HCT116 (cell line): ENCODE measurements around the gene PPP1CC. TPM values are rescaled to one million over a fixed set of nuclear protein-coding genes. Genes with fewer than 3 reads are reported as not detected.

Source experiments
- ATAC-seq: fragments of 200-7000 bp; cut with Tn5 transposase; 2 replicates; pipeline ENCODE4 v1.9.1; 2020; ENCODE audit warnings: mild to moderate bottlenecking, moderate library complexity
- BruUV-seq: library from RNA; stranded (reverse); fragments of 400-500 nt; replicated peaks from 2 replicates; lab custom pipeline; 2021; lab: Mats Ljungman, UMichigan
- CTCF ChIA-PET: fragments of 300-600 bp; sonication (Branson Sonifier 250); formaldehyde crosslinking; loops from one replicate; lab custom pipeline; 2021; ENCODE audit warnings: antibody characterized with exemption; lab: Charles Lee
- POLR2A ChIA-PET: fragments of 300-600, 350-600 bp; sonication (Branson Sonifier 250); formaldehyde crosslinking; loops from one replicate; lab custom pipeline; 2021; ENCODE audit warnings: antibody characterized with exemption; lab: Charles Lee
- RAD21 ChIA-PET, 2 experiments: fragments of 300-600 bp; sonication (Branson Sonifier 250); formaldehyde crosslinking; loops; one replicate each; lab custom pipeline; 2023; ENCODE audit warnings: low total read pairs in 2 of 2; ENCODE audit not compliant: uncharacterized antibody in 2 of 2, unreplicated experiment in 2 of 2, low non-redundant PET in 1 of 2; lab: Charles Lee
- DNase-seq: peaks from one replicate; pipeline ENCODE4 v3.0.0-alpha.2; 2010; ENCODE audit warnings: low read depth, low spot score
- H2AFZ ChIP-seq: fragments of 200-600 bp; shearing (Covaris generic), sonication (generic); 2 replicates; pipeline ENCODE4 v1.6.1; 2017; ENCODE audit warnings: low read depth, mixed run types, mixed read lengths, antibody characterized with exemption, low read length; ENCODE audit not compliant: poor library complexity, severe bottlenecking
- H3K27ac ChIP-seq: 2 replicates; pipeline ENCODE4 v1.5.1; 2012; ENCODE audit warnings: low read depth, low read length
- H3K27me3 ChIP-seq: fragments of 200-600 bp; sonication (generic); 2 replicates; pipeline ENCODE4 v1.6.1; 2016; ENCODE audit warnings: mixed run types, low read length, mixed read lengths; ENCODE audit not compliant: insufficient read depth
- H3K36me3 ChIP-seq, 2 experiments: fragments of 200-500 bp in 1 of 2; fragments of 200-600 bp in 1 of 2; sonication (Bioruptor generic) in 1 of 2; sonication (generic) in 1 of 2; 2 replicates each; pipeline versions ENCODE4 v1.5.1 to v1.6.1; 2014 to 2016; ENCODE audit warnings: low read length in 2 of 2, inconsistent platforms in 1 of 2, mixed read lengths in 1 of 2, mixed run types in 1 of 2; ENCODE audit not compliant: insufficient read depth in 2 of 2, control insufficient read depth in 1 of 2
- H3K4me1 ChIP-seq, 2 experiments: fragments of 200-600 bp in 1 of 2; sonication (generic) in 1 of 2; 2 replicates each; pipeline versions ENCODE4 v1.5.1 to v1.6.1; 2012 to 2017; ENCODE audit warnings: low read length in 2 of 2, inconsistent platforms in 1 of 2, mild to moderate bottlenecking in 1 of 2, mixed read lengths in 1 of 2, mixed run types in 1 of 2, moderate library complexity in 1 of 2; ENCODE audit not compliant: insufficient read depth in 2 of 2, control insufficient read depth in 1 of 2
- H3K4me2 ChIP-seq: fragments of 200-600 bp; sonication (generic); 2 replicates; pipeline ENCODE4 v1.6.1; 2017; ENCODE audit warnings: mixed run types, low read length, mixed read lengths
- H3K4me3 ChIP-seq, 2 experiments: fragments of 200-600 bp in 1 of 2; sonication (generic) in 1 of 2; replicated peaks in 1 of 2; 2 replicates each; pipeline ENCODE4 v1.5.1; 2011 to 2016; ENCODE audit warnings: low read length in 2 of 2, control low read depth in 1 of 2, low read depth in 1 of 2, mild to moderate bottlenecking in 1 of 2, mixed read lengths in 1 of 2, mixed run types in 1 of 2
- H3K79me2 ChIP-seq: fragments of 200-600 bp; sonication (generic); 2 replicates; pipeline ENCODE4 v1.6.1; 2017; ENCODE audit warnings: mild to moderate bottlenecking, mixed run types, low read length, moderate library complexity, mixed read lengths; ENCODE audit not compliant: insufficient read depth
- H3K9ac ChIP-seq: fragments of 200-600 bp; sonication (generic); 2 replicates; pipeline ENCODE4 v1.6.1; 2016; ENCODE audit warnings: low read length, mixed read lengths
- H3K9me2 ChIP-seq: fragments of 200-600 bp; sonication (generic), shearing (Covaris generic); 2 replicates; pipeline ENCODE4 v1.6.1; 2017; ENCODE audit warnings: mixed run types, mild to moderate bottlenecking, moderate library complexity; ENCODE audit not compliant: insufficient read depth
- H3K9me3 ChIP-seq, 2 experiments: fragments of 200-500 bp in 1 of 2; fragments of 200-600 bp in 1 of 2; sonication (Bioruptor generic) in 1 of 2; sonication (generic) in 1 of 2; 2 replicates each; pipeline ENCODE4 v1.6.1; 2014 to 2017; ENCODE audit warnings: low read length in 2 of 2, mixed read lengths in 2 of 2, inconsistent platforms in 1 of 2, low read depth in 1 of 2, mild to moderate bottlenecking in 1 of 2, mixed run types in 1 of 2, moderate library complexity in 1 of 2; ENCODE audit not compliant: control insufficient read depth in 1 of 2, insufficient read depth in 1 of 2
- H4K20me1 ChIP-seq: fragments of 200-600 bp; sonication (generic), shearing (Covaris generic); 2 replicates; pipeline ENCODE4 v1.6.1; 2017; ENCODE audit warnings: mixed run types, mild to moderate bottlenecking, moderate library complexity; ENCODE audit not compliant: insufficient read depth
- EZH2 ChIP-seq: fragments of 200-600 bp; sonication (generic); IDR thresholded peaks from 2 replicates; pipeline ENCODE4 v1.6.1; 2017; ENCODE audit warnings: antibody characterized with exemption, mixed run types
- POLR2A ChIP-seq: IDR thresholded peaks from 2 replicates; pipeline ENCODE4 v1.7.0; 2011; ENCODE audit warnings: borderline replicate concordance; ENCODE audit not compliant: insufficient read depth, insufficient read length; ENCODE audit errors: extremely low read depth
- RAD21 ChIP-seq: IDR thresholded peaks from 2 replicates; pipeline ENCODE4 v1.6.1; 2012; ENCODE audit warnings: low read depth, mild to moderate bottlenecking
- REST ChIP-seq: IDR thresholded peaks from 2 replicates; pipeline ENCODE4 v1.6.1; 2012; ENCODE audit warnings: low read depth
- SP1 ChIP-seq: IDR thresholded peaks from 2 replicates; pipeline ENCODE4 v1.6.1; 2012; ENCODE audit warnings: low read depth
- SRF ChIP-seq: IDR thresholded peaks from 2 replicates; pipeline ENCODE4 v1.6.1; 2012; ENCODE audit warnings: low read depth
- TCF7L2 ChIP-seq: IDR thresholded peaks from 2 replicates; pipeline ENCODE4 v1.7.0; 2011; ENCODE audit warnings: borderline replicate concordance, inconsistent platforms; ENCODE audit not compliant: insufficient read depth, insufficient read length; ENCODE audit errors: extremely low read depth
- ZNF274 ChIP-seq: fragments of 200-500 bp; sonication (Bioruptor generic); IDR thresholded peaks from 2 replicates; pipeline ENCODE4 v1.6.1; 2014; ENCODE audit warnings: mild to moderate bottlenecking, low read depth, low read length, inconsistent platforms
- intact Hi-C: fragments of 100-400 bp; cut with micrococcal nuclease; formaldehyde crosslinking; loops from 2 replicates; pipeline ENCODE4 v1.10.0; 2022
- total RNA-seq: library from RNA; stranded (reverse); gene quantifications from one replicate; pipeline ENCODE4 v1.2.1, GENCODE V29; 2021; ENCODE audit not compliant: unreplicated experiment
- TF ChIP-seq, protein P1 (sequence below): IDR thresholded peaks from 2 replicates; pipeline ENCODE4 v1.6.1; 2012
- TF ChIP-seq, protein P2 (sequence below), 3 experiments: fragments of 200-600 bp in 1 of 3; sonication (generic) in 1 of 3; IDR thresholded peaks in 2 of 3; conservative IDR thresholded peaks in 1 of 3; 2 replicates each; pipeline ENCODE4 v1.5.1; 2012 to 2017; ENCODE audit warnings: low read depth in 2 of 3, low read length in 2 of 3, antibody characterized with exemption in 1 of 3, borderline replicate concordance in 1 of 3, control low read depth in 1 of 3, mild to moderate bottlenecking in 1 of 3, mixed read lengths in 1 of 3, mixed run types in 1 of 3, moderate library complexity in 1 of 3; ENCODE audit not compliant: insufficient read depth in 1 of 3

Gene PPP1CC
- total RNA-seq, 1 experiment from 2014 or later: 248 TPM

- TF ChIP-seq REST (no peak), ZNF274 (no peak), POLR2A (no peak), TCF7L2 (no peak), SRF (no peak)
- TF ChIP-seq, protein P1, sequence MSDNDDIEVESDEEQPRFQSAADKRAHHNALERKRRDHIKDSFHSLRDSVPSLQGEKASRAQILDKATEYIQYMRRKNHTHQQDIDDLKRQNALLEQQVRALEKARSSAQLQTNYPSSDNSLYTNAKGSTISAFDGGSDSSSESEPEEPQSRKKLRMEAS: no peak
Measured at GRCh38 chr12:110733089-110733715, 9.5 kb downstream of the PPP1CC start (continued).

DNA sequence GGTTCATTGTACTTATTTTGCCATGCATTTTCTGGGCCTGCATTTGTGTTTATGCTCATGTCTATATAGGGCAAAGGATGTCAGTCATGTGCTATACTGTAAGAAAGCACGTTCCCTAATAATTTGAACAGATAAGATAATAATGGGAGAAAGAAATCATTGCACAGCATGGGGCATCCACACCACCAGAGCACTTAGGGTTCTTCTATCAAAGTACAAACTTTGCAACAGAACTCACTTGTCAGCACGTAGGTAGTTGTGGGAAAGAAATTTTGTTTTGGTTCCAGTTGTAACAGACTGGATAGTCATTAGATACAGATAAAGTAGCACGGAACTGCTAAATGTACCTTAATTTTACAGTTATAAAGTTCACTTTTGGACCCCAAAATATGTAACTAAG lies 10.1 kb downstream of the PPP1CC start:
- Histone ChIP-seq H4K20me1 (peaks cover 68% of the 10 kb centered on the region; the same call in 1 of the 2 replicates), H3K79me2 (peaks cover 100% of the 10 kb centered on the region), H3K9me3 (no peaks in the 10 kb centered on the region), H3K9me2 (no peaks in the 10 kb centered on the region), H3K27ac (no peak overlapping the region)
- BruUV-seq: no TSS peak
- ATAC-seq (no peak), DNase-seq (no peak)
- POLR2A ChIA-PET: no interaction called here
- CTCF ChIA-PET: interaction anchor here (1.1 kb wide), 1 partner anchor 28 kb away, joined by 5 read pairs; no protein-coding TSS in a partner anchor
- TF ChIP-seq, protein P2, sequence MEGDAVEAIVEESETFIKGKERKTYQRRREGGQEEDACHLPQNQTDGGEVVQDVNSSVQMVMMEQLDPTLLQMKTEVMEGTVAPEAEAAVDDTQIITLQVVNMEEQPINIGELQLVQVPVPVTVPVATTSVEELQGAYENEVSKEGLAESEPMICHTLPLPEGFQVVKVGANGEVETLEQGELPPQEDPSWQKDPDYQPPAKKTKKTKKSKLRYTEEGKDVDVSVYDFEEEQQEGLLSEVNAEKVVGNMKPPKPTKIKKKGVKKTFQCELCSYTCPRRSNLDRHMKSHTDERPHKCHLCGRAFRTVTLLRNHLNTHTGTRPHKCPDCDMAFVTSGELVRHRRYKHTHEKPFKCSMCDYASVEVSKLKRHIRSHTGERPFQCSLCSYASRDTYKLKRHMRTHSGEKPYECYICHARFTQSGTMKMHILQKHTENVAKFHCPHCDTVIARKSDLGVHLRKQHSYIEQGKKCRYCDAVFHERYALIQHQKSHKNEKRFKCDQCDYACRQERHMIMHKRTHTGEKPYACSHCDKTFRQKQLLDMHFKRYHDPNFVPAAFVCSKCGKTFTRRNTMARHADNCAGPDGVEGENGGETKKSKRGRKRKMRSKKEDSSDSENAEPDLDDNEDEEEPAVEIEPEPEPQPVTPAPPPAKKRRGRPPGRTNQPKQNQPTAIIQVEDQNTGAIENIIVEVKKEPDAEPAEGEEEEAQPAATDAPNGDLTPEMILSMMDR (IDR thresholded peaks at IDR 0.05 in 2 of 3, conservative IDR thresholded peaks at IDR 0.05 in 1 of 3; ENCODE audit: borderline replicate concordance in 1 of 3, insufficient read depth in 1 of 3, low read depth in 2 of 3, low read length in 2 of 3): no peak
- TF ChIP-seq RAD21 (no peak), SP1 (no peak), EZH2 (no peak)
- TF ChIP-seq, all 23 proteins: peak for 0
- RAD21 ChIA-PET: no interaction called here
- Histone ChIP-seq H3K9ac (no peak overlapping the region), H3K27me3 (no peaks in the 10 kb centered on the region), H3K4me3 (no peak overlapping the region), H3K4me2 (no peak overlapping the region), H3K4me1 (no peaks in the 10 kb centered on the region), H2AFZ (no peak overlapping the region), H3K36me3 (peaks cover 50% of the 10 kb centered on the region in 2 experiments)
- intact Hi-C loops: no loop called here
